Endothelial cell (in vitro differentiated cells): ENCODE measurements around the gene RSRC2. TPM values are rescaled to one million over a fixed set of nuclear protein-coding genes. Genes with fewer than 3 reads are reported as not detected.

Experiments used
- DNase-seq: peaks from one replicate; pipeline ENCODE4 v3.0.0; 2021; ENCODE audit warnings: low spot score
- H3K27ac Mint-ChIP-seq: one replicate; pipeline ENCODE4 v1.8.0; 2021; ENCODE audit warnings: mixed read lengths, inconsistent platforms; ENCODE audit not compliant: unreplicated experiment
- H3K27me3 Mint-ChIP-seq: one replicate; pipeline ENCODE4 v1.8.0; 2021; ENCODE audit warnings: mild to moderate bottlenecking, moderate library complexity, mixed read lengths, inconsistent platforms; ENCODE audit not compliant: unreplicated experiment
- H3K36me3 Mint-ChIP-seq: one replicate; pipeline ENCODE4 v1.8.0; 2021; ENCODE audit warnings: mild to moderate bottlenecking, low read depth, mixed read lengths, inconsistent platforms; ENCODE audit not compliant: unreplicated experiment
- H3K4me1 Mint-ChIP-seq: one replicate; pipeline ENCODE4 v1.8.0; 2021; ENCODE audit warnings: mild to moderate bottlenecking, mixed read lengths, inconsistent platforms; ENCODE audit not compliant: unreplicated experiment
- H3K4me3 Mint-ChIP-seq: one replicate; pipeline ENCODE4 v1.8.0; 2021; ENCODE audit warnings: mild to moderate bottlenecking, mixed read lengths, inconsistent platforms; ENCODE audit not compliant: unreplicated experiment
- H3K9me3 Mint-ChIP-seq: one replicate; pipeline ENCODE4 v1.8.0; 2021; ENCODE audit warnings: mixed read lengths, inconsistent platforms; ENCODE audit not compliant: unreplicated experiment
- total RNA-seq: library from RNA; stranded (reverse); fragmentation: NEBNext Ultra II Directional; extraction: Animal tissue kit (Norgen Biotek cat#: 25700); gene quantifications from one replicate; pipeline ENCODE4 v1.2.1, GENCODE V29; 2021; ENCODE audit not compliant: unreplicated experiment
- TF ChIP-seq, protein P1 (sequence below): fragments of 200-600 bp; sonication (generic); IDR thresholded peaks from one replicate; pipeline ENCODE4 v1.5.0; 2021; ENCODE audit warnings: antibody characterized with exemption; ENCODE audit not compliant: unreplicated experiment

RSRC2 gene
- total RNA-seq, 1 donor from 2014 or later = 75.2 TPM

DNA sequence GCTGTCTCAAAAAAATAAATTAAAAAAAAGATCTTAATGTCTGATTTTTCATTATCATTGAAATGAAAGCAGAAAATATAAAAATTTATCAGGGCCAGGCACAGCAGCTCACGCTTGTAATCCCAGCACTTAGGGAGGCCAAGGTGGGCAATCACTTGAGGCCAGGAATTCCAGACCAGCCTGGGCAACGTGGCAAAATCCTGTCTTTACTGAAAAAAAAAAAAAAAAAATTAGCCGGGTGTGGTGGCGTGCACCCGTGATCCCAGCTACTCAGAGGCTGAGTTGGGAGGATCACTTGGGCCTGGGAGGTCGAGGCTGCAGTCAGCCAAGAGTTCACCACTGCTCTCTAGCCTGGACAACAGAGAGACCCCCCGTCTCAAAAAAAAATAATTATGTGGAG lies 66.7 kb downstream of the RSRC2 start:
- no peak overlapping the region for H3K4me3 Mint-ChIP-seq
- H3K27me3 Mint-ChIP-seq = no peaks in the 10 kb centered on the region
- H3K27ac Mint-ChIP-seq = no peak overlapping the region
- no peaks in the 10 kb centered on the region for H3K9me3 Mint-ChIP-seq
- no peaks in the 10 kb centered on the region for H3K36me3 Mint-ChIP-seq
- DNase-seq = no peak
- TF ChIP-seq, protein P1, sequence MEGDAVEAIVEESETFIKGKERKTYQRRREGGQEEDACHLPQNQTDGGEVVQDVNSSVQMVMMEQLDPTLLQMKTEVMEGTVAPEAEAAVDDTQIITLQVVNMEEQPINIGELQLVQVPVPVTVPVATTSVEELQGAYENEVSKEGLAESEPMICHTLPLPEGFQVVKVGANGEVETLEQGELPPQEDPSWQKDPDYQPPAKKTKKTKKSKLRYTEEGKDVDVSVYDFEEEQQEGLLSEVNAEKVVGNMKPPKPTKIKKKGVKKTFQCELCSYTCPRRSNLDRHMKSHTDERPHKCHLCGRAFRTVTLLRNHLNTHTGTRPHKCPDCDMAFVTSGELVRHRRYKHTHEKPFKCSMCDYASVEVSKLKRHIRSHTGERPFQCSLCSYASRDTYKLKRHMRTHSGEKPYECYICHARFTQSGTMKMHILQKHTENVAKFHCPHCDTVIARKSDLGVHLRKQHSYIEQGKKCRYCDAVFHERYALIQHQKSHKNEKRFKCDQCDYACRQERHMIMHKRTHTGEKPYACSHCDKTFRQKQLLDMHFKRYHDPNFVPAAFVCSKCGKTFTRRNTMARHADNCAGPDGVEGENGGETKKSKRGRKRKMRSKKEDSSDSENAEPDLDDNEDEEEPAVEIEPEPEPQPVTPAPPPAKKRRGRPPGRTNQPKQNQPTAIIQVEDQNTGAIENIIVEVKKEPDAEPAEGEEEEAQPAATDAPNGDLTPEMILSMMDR = no peak
- H3K4me1 Mint-ChIP-seq = no peaks in the 10 kb centered on the region

DNA sequence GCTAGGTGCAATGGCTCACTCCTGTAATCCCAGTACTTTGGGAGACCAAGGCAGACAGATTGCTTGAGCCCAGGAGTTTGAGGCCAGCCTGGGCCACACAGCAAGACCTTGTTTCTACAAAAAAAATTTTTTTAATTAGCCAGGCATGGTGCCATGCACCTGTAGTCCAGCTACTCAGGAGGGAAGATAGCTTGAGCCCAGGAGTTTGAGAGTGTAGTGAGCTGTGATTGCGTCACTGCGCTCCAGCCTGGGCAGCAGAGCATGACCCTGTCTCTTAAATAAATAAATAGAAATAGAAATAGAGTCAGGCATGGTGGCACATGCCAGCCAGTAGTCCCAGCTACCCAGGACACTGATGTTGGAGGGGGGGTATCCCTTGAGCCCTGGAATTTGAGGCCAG lies 67.5 kb downstream of the RSRC2 start:
- Mint-ChIP-seq H3K27me3 (no peaks in the 10 kb centered on the region), H3K27ac (no peak overlapping the region), H3K4me1 (peaks cover 1% of the 10 kb centered on the region), H3K9me3 (no peaks in the 10 kb centered on the region), H3K36me3 (no peaks in the 10 kb centered on the region), H3K4me3 (no peak overlapping the region)
- DNase-seq = no peak
- TF ChIP-seq, protein P1 = no peak

DNA sequence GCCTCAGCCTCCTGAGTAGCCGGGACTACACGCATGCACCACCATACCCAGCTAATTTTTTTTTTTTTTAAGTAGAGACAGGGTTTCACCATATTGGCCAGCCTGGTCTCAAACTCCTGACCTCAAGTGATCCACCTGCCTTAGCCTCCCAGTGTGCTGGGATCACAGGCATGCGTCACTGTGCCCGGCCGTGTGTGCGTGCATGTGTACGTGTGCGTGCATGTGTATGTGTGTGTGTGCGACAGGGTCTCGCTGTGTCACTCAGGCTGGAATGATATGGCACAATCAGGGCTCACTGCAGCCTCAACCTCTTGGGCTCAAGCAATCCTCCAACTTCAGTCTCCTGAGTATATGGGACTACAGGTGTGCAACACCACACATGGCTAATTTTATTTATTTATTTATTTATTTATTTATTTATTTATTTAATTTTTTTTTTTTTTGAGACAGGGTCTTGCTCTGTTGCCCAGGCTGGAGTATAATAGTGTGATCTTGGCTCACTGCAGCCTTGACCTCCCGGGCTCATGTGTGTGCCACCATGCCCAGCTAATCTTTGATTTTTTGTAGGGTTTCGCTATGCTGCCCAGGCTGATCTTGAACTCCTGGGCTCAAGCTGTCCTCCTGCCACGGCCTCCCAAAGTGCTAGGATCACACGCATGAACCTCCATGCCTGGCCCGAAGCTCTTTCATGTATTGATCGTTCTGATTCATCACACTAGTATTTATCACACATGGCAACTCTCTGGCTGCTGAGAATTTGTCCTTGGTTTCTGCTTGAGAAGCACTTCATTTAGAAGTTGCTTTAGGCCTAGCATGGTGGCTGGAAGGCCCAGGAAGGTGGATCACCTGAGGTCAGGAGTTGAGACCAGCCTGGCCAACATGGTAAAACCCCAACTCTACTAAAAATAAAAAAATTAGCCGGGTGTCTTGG lies 68.4 kb downstream of the RSRC2 start:
- Mint-ChIP-seq H3K27ac (no peak overlapping the region), H3K4me1 (peaks cover 6% of the 10 kb centered on the region), H3K4me3 (no peak overlapping the region), H3K36me3 (no peaks in the 10 kb centered on the region), H3K9me3 (no peaks in the 10 kb centered on the region), H3K27me3 (peaks cover 2% of the 10 kb centered on the region)
- TF ChIP-seq, protein P1 = no peak
- DNase-seq = no peak

DNA sequence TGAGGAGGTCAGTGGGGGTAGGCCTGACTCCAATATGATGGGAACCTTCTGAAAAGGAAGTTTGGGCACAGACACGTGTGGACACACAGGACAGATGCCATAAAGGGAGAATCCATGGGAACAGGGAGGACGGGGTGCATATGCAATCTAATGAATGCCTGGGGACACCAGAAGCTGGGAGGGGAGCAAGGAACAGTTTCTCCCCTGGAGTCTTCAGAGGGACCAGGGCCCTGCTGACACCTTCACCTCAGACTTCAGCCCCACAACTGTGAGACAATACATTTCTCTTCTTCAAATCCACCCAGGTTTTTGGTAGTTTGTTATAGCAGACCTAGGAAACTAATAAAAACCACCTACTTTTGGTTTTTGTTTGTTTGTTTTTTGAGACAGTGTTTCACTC lies 69.1 kb downstream of the RSRC2 start:
- Mint-ChIP-seq H3K4me3 (no peak overlapping the region), H3K27ac (no peak overlapping the region), H3K9me3 (no peaks in the 10 kb centered on the region), H3K27me3 (peaks cover 4% of the 10 kb centered on the region), H3K36me3 (no peaks in the 10 kb centered on the region), H3K4me1 (peaks cover 12% of the 10 kb centered on the region)
- TF ChIP-seq, protein P1 = no peak
- no peak for DNase-seq

DNA sequence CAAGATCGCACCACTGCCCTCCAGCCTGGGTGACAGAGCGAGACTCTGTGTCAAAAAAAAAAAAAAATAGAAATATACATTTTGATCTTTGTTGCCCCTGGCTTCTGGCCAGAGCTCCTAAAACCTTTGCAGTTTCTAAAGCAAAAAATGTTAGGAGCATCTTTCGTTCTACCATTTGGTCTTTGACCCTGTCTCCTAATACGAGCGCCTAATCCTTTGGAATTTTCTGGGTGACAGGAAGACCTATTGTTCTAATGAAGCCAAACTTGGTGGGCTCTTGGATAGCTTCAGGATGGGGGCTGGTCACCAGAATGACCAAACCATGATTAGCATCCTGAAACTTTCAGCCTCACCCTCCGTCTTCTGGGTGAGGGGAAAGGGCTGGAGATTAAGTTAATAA lies 72.0 kb downstream of the RSRC2 start:
- Mint-ChIP-seq H3K4me1 (peaks cover 15% of the 10 kb centered on the region), H3K27ac (no peak overlapping the region), H3K36me3 (no peaks in the 10 kb centered on the region), H3K9me3 (no peaks in the 10 kb centered on the region), H3K27me3 (peaks cover 4% of the 10 kb centered on the region), H3K4me3 (no peak overlapping the region)
- TF ChIP-seq, protein P1 = no peak
- DNase-seq = no peak
